Lung (tissue), 12 donors: ENCODE results near the gene SIAH3. TPM values are rescaled to one million over a fixed set of nuclear protein-coding genes. Genes with fewer than 3 reads are reported as not detected.
"Not testable (repeated sequence)": the region's sequence is repeated elsewhere in the genome, so short reads cannot be mapped to it uniquely, and the experiment has no call there.

ENCODE experiments used
- ATAC-seq: fragments of 200-7000 bp; cut with Tn5 transposase; one replicate; pipeline ENCODE4 v1.9.1; 2020; ENCODE audit warnings: moderate number of reproducible peaks; ENCODE audit not compliant: insufficient read depth, low FRiP score
- DNase-seq, 3 donors: peaks; one replicate each; pipeline ENCODE4 v3.0.0-alpha.2; 2013 to 2017
- H3K27ac ChIP-seq, 2 donors: one replicate each; pipeline ENCODE4 v1.5.1; 2013; ENCODE audit warnings: mild to moderate bottlenecking in 2 of 2, moderate library complexity in 2 of 2, control low read depth in 1 of 2, inconsistent platforms in 1 of 2, low read depth in 1 of 2, low read length in 1 of 2
- H3K27me3 ChIP-seq, 3 donors: one replicate each; pipeline ENCODE4 v1.5.1; 2013; ENCODE audit warnings: low read length in 2 of 3; ENCODE audit not compliant: control insufficient read depth in 3 of 3, insufficient read depth in 3 of 3
- H3K36me3 ChIP-seq, 4 donors: one replicate each; pipeline ENCODE4 v1.5.1; 2013; ENCODE audit warnings: low read length in 4 of 4, mild to moderate bottlenecking in 1 of 4, moderate library complexity in 1 of 4; ENCODE audit not compliant: control insufficient read depth in 4 of 4, insufficient read depth in 4 of 4
- H3K4me1 ChIP-seq, 5 donors: one replicate each; pipeline ENCODE4 v1.5.1; 2013; ENCODE audit warnings: low read length in 5 of 5, mild to moderate bottlenecking in 2 of 5, moderate library complexity in 1 of 5; ENCODE audit not compliant: control insufficient read depth in 5 of 5, insufficient read depth in 5 of 5
- H3K4me3 ChIP-seq: one replicate; pipeline ENCODE4 v1.5.1; 2013; ENCODE audit warnings: mild to moderate bottlenecking, control low read depth, moderate library complexity
- H3K9ac ChIP-seq, 2 donors: one replicate each; pipeline ENCODE4 v1.5.1; 2013; ENCODE audit warnings: low read length in 2 of 2, control low read depth in 1 of 2; ENCODE audit not compliant: insufficient read depth in 1 of 2
- H3K9me3 ChIP-seq, 4 donors: one replicate each; pipeline ENCODE4 v1.5.1; 2013; ENCODE audit warnings: low read length in 3 of 4, mild to moderate bottlenecking in 1 of 4, moderate library complexity in 1 of 4; ENCODE audit not compliant: control insufficient read depth in 4 of 4, insufficient read depth in 3 of 4
- CTCF ChIP-seq: IDR thresholded peaks from 2 replicates; pipeline ENCODE4 v1.5.1; 2012; ENCODE audit warnings: mild to moderate bottlenecking; ENCODE audit errors: control extremely low read depth, extremely low read depth
- WGBS, 2 donors: extraction: QIAGEN DNeasy Blood & Tissue Kit; methylation state at CpG; one replicate each; pipeline ENCODE4 v1.1.7; 2013; 5-methylcytosine and 5-hydroxymethylcytosine counted together
- polyA plus RNA-seq, 2 donors: library from polyadenylated mRNA; stranded (reverse); fragments of 200-250 nt; gene quantifications; one replicate each; pipeline ENCODE4 v1.2.1, GENCODE V29; 2013
- total RNA-seq, 2 donors: library from RNA; depleted of rRNA in 1 of 2; stranded (reverse); fragments of >200 nt in 1 of 2; gene quantifications; one replicate each; pipeline ENCODE4 v1.2.1, GENCODE V29; 2014 to 2021
- donor health status: control.
- donor health status: control.
- donor health status: Bipolar disorder and iron deficiency.
- donor health status: healthy.
- donor health status: DM: yes; HTN: yes; CAD: no.

SIAH3 gene
- total and polyA plus RNA-seq, 4 donors: 0.03 to 0.31 (median 0.05) TPM

GRCh38 chr13:45768656-45769479, 82.7 kb downstream of the SIAH3 start:
- ATAC-seq: no peak
- H3K27me3 ChIP-seq: peaks cover 0 to 2% (median 0%) of the 10 kb centered on the region in 3 donors
- 24 to 42% methylated on average over 4 of the region's 4 CpGs for WGBS, 2 donors

GRCh38 chr13:45765464-45765863, 86.1 kb downstream of the SIAH3 start:
- DNase-seq: peak in 1 of 3 donors; percentile 7
- H3K9ac ChIP-seq: no peak overlapping the region
- 73 to 84% methylated on average over 4 of the region's 4 CpGs for WGBS, 2 donors
- H3K36me3 ChIP-seq: no peaks in the 10 kb centered on the region
- H3K4me3 ChIP-seq: no peak overlapping the region
- no peak for TF ChIP-seq CTCF
- H3K27ac ChIP-seq: no peak overlapping the region
- H3K4me1 ChIP-seq: peaks cover 0 to 14% (median 0%) of the 10 kb centered on the region in 5 donors
- peaks cover 0 to 2% (median 0%) of the 10 kb centered on the region in 3 donors for H3K27me3 ChIP-seq
- ATAC-seq: no peak
- H3K9me3 ChIP-seq: no peaks in the 10 kb centered on the region

More at GRCh38 chr13:45768656-45769479, 82.7 kb downstream of the SIAH3 start:
- Histone ChIP-seq H3K9me3 (no peaks in the 10 kb centered on the region), H3K4me1 (peaks cover 0 to 14% (median 0%) of the 10 kb centered on the region in 5 donors), H3K27ac (no peak overlapping the region), H3K9ac (no peak overlapping the region), H3K36me3 (no peaks in the 10 kb centered on the region), H3K4me3 (no peak overlapping the region)
- TF ChIP-seq CTCF: no peak
- peak in 2 of 3 donors; percentile 26 to 71 for DNase-seq

DNA sequence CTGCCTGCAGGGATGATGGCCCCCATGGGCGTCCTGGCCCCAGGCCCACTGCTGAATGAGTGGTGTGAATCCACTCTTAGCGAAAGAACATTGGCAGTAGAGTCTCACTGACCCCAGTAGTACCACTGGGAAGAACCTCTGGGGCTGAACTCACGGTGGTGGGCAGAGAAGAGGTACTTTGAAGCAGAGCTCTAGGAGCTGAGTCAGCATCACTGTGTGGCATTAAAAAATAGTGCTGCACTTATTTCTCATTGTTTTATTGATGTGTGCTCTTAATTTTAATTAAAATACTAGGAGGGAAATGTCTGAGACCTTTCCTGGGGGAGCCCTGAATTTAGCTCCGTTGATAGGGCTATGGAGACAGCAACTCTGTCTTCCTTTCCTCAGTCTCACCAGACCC, 88.1 kb downstream of the SIAH3 start:
- no peaks in the 10 kb centered on the region for H3K36me3 ChIP-seq
- DNase-seq (no peak), ATAC-seq (no peak)
- 85 to 91% methylated on average over 4 of the region's 4 CpGs for whole genome bisulfite sequencing, 2 donors
- no peak overlapping the region for H3K27ac ChIP-seq
- no peak overlapping the region for H3K9ac ChIP-seq
- no peak overlapping the region for H3K4me3 ChIP-seq
- H3K27me3 ChIP-seq: peaks cover 0 to 2% (median 0%) of the 10 kb centered on the region in 3 donors
- peaks cover 0 to under 1% (median 0%) of the 10 kb centered on the region in 5 donors for H3K4me1 ChIP-seq
- TF ChIP-seq CTCF: no peak
- peaks cover 0 to 2% (median 0%) of the 10 kb centered on the region in 4 donors for H3K9me3 ChIP-seq

GRCh38 chr13:45757589-45757988, 94.0 kb downstream of the SIAH3 start:
- ATAC-seq, H3K36me3 ChIP-seq: not testable (repeated sequence)
- 84 to 90% methylated on average over 3 of the region's 3 CpGs for WGBS, 2 donors

GRCh38 chr13:45756498-45756897, 95.1 kb downstream of the SIAH3 start:
- H3K4me3 ChIP-seq, H3K36me3 ChIP-seq, H3K9ac ChIP-seq, H3K27ac ChIP-seq, ATAC-seq, H3K27me3 ChIP-seq, H3K9me3 ChIP-seq, H3K4me1 ChIP-seq, DNase-seq: not testable (repeated sequence)
- WGBS, 2 donors: 88 to 100% methylated on average over 1 of the region's 1 CpG

More at GRCh38 chr13:45757589-45757988, 94.0 kb downstream of the SIAH3 start:
- H3K9me3 ChIP-seq, H3K9ac ChIP-seq, H3K4me3 ChIP-seq, H3K27ac ChIP-seq, H3K27me3 ChIP-seq, DNase-seq, H3K4me1 ChIP-seq: not testable (repeated sequence)
